Measurements from ENCODE around the gene FGF23. TPM values are rescaled to one million over a fixed set of nuclear protein-coding genes. Genes with fewer than 3 reads are reported as not detected.

The FGF23 gene
- total RNA-seq, 4 donors from 2014 or later = not detected

- TF ChIP-seq POLR2AphosphoS5 (IDR thresholded peaks at IDR 0.05) (no peak), CTCF (IDR thresholded peaks at IDR 0.05) (no peak), POLR2A (IDR thresholded peaks at IDR 0.05) (no peak), EP300 (IDR thresholded peaks at IDR 0.05) (no peak)
- no peak overlapping the region for H3K4me3 ChIP-seq
- WGBS = 94% methylated on average over 2 of the region's 2 CpGs
Observed at GRCh38 chr12:4372653-4373052, 6.9 kb downstream of the FGF23 start.

GRCh38 chr12:4370265-4370664 is 9.2 kb downstream of the FGF23 start:
- TF ChIP-seq POLR2AphosphoS5 (IDR thresholded peaks at IDR 0.05) (no peak), CTCF (IDR thresholded peaks at IDR 0.05) (no peak), EP300 (IDR thresholded peaks at IDR 0.05) (no peak), POLR2A (IDR thresholded peaks at IDR 0.05) (no peak)
- H3K36me3 ChIP-seq = no peaks in the 10 kb centered on the region
- peaks cover 8% of the 10 kb centered on the region for H3K27me3 ChIP-seq
- no peak for DNase-seq (ENCODE audit: low spot score in 2 of 2)
- H3K27ac ChIP-seq = no peak overlapping the region
- no peak overlapping the region for H3K4me3 ChIP-seq
- 98% methylated on average over 29 of the region's 31 CpGs for WGBS
- H3K9me3 ChIP-seq = no peaks in the 10 kb centered on the region
- H3K4me1 ChIP-seq = no peaks in the 10 kb centered on the region

More at GRCh38 chr12:4372653-4373052, 6.9 kb downstream of the FGF23 start:
- DNase-seq (ENCODE audit: low spot score in 2 of 2) = no peak
- Histone ChIP-seq H3K9me3 (no peaks in the 10 kb centered on the region), H3K27ac (no peak overlapping the region), H3K4me1 (no peaks in the 10 kb centered on the region), H3K36me3 (no peaks in the 10 kb centered on the region), H3K27me3 (peaks cover 8% of the 10 kb centered on the region)

- no peaks in the 10 kb centered on the region for H3K4me1 ChIP-seq
- no peak for TF ChIP-seq POLR2A (IDR thresholded peaks at IDR 0.05)
- no peak for TF ChIP-seq POLR2AphosphoS5 (IDR thresholded peaks at IDR 0.05)
- TF ChIP-seq CTCF (IDR thresholded peaks at IDR 0.05) = no peak
- TF ChIP-seq EP300 (IDR thresholded peaks at IDR 0.05) = no peak
- DNase-seq (ENCODE audit: low spot score in 2 of 2) = no peak
- no peaks in the 10 kb centered on the region for H3K9me3 ChIP-seq
- H3K27ac ChIP-seq = no peak overlapping the region
- 90% methylated on average over 4 of the region's 4 CpGs for WGBS
- H3K36me3 ChIP-seq = no peaks in the 10 kb centered on the region
- peaks cover 6% of the 10 kb centered on the region for H3K27me3 ChIP-seq
- H3K4me3 ChIP-seq = no peak overlapping the region
Observed at GRCh38 chr12:4369548-4369947, 10.0 kb downstream of the FGF23 start.

- Histone ChIP-seq H3K4me1 (no peaks in the 10 kb centered on the region), H3K27ac (no peak overlapping the region), H3K9me3 (no peaks in the 10 kb centered on the region), H3K27me3 (peaks cover 7% of the 10 kb centered on the region), H3K36me3 (no peaks in the 10 kb centered on the region), H3K4me3 (no peak overlapping the region)
- WGBS = 91% methylated on average over 2 of the region's 2 CpGs
- DNase-seq (ENCODE audit: low spot score in 2 of 2) = no peak
- no peak for TF ChIP-seq POLR2AphosphoS5 (IDR thresholded peaks at IDR 0.05)
- no peak for TF ChIP-seq EP300 (IDR thresholded peaks at IDR 0.05)
- TF ChIP-seq POLR2A (IDR thresholded peaks at IDR 0.05) = no peak
- TF ChIP-seq CTCF (IDR thresholded peaks at IDR 0.05) = no peak
Observed at GRCh38 chr12:4366090-4366489, 13.4 kb downstream of the FGF23 start.

- no peak for DNase-seq (ENCODE audit: low spot score in 2 of 2)
- no peaks in the 10 kb centered on the region for H3K9me3 ChIP-seq
- no peaks in the 10 kb centered on the region for H3K4me1 ChIP-seq
- no peak overlapping the region for H3K4me3 ChIP-seq
- H3K27me3 ChIP-seq = no peaks in the 10 kb centered on the region
- peaks cover 6% of the 10 kb centered on the region for H3K36me3 ChIP-seq
- no peak overlapping the region for H3K27ac ChIP-seq
- TF ChIP-seq CTCF (IDR thresholded peaks at IDR 0.05) (no peak), POLR2AphosphoS5 (IDR thresholded peaks at IDR 0.05) (no peak), POLR2A (IDR thresholded peaks at IDR 0.05) (no peak), EP300 (IDR thresholded peaks at IDR 0.05) (no peak)
Observed at GRCh38 chr12:4356041-4356327, 23.5 kb downstream of the FGF23 start.

Measured in suprapubic skin (tissue), 4 donors.